ENCODE measurements around the gene GOSR1. TPM values are rescaled to one million over a fixed set of nuclear protein-coding genes. Genes with fewer than 3 reads are reported as not detected.
"Not testable (repeated sequence)": the region's sequence is repeated elsewhere in the genome, so short reads cannot be mapped to it uniquely, and the experiment has no call there.

Gene GOSR1
- total RNA-seq, 1 donor from 2014 or later = 50.9 TPM

DNA sequence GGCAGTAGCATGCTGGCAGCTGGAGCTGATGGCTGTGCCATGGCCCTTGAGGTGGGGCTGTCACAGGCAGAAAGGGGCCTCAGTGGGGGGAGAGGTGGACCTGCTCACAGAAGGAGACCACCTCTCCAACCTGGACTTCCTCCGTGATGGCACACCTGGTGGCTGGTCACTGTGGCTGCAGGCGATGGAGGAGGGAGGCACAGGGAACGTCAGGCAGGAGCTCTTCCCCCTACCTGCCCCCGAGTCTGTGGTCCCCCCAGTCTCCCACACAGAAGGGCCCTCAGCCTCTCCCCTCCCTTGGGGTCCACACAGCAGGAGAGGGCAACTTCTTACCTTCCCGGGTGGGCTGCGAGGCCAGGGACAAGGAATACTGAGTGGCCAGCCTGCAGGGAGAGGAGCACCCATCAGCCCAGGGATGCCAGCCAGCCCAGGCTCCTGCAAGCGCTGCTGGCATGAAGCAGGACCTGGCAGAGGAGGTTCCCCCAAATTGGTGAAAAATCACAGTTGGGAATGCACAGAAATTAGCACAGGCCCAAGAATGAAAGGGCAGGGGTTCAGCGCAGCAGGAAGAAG, 96.5 kb downstream of the GOSR1 start:
- DNase-seq (ENCODE audit: low spot score) = peak; percentile 81

DNA sequence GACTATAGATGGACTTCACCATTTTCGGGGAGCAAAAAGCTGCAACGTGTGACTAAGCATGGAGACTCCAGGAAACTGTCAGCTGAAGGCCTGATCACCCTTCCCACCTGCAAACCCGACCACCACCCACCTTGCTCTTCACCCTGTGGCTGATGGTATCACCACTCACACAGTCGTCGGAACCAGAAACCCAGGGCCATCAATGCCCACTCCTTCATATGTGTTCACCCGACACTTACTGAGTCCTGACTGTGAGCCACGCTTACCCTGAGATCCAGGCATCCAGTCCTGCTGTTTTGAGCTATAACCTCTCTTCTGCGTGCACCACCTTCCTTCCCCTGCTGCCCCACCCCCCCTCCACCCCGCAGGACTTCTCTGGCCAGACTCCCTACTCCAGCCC, 97.1 kb downstream of the GOSR1 start:
- peak; percentile 69 for DNase-seq (ENCODE audit: low spot score)

DNA sequence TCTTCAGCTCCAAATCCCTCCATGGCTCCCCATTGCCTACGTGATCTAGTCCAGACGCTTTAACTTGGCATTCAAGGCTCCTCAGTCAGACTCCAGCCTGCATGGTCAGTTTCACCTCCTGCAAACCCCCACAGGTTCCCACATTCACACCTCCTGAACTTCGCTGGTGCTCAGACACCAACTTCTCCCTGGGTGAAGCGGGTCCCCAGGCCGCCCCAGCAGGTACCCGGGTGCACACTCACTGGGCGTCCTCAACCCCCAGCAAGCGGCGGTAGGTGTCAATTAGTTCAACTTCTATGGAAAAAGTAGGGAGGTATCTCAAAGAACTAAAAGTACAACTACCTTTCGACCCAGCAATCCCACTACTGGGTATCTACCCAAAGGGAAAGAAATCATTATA, 97.6 kb downstream of the GOSR1 start:
- not testable (repeated sequence) for DNase-seq (ENCODE audit: low spot score)

DNA sequence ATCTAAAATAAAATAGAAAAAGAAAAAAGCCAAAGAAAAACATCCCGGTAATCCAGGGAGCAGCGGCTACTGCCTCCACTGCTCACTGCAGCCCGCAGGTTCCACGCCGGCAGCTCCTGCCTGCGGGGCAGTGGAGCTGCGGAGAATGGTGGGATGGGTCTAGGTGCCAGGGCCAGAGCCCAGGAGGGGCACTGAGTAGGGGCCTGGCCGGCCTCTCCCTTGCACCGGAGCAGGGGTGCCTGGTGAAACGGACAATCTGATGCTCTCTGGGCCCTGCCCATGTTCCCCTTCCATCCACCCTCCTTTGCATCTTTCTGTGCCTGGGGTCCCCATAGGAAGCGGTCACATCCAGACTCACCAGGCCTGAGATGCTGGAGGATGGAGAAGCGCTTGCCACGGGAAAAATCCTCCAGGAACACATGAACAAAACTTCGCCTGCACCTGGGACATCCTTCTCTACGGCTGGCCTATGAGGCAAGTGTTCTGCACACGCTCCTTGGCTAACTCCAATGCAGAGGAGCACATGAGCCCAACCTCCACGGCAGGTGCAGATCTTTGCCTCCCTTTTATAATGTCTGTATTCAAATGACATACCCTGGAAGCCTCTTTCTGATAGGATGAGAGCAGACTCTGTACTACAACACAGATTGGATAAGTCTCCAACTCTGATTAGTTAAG, 98.6 kb downstream of the GOSR1 start:
- peak; percentile 69 for DNase-seq (ENCODE audit: low spot score)

DNA sequence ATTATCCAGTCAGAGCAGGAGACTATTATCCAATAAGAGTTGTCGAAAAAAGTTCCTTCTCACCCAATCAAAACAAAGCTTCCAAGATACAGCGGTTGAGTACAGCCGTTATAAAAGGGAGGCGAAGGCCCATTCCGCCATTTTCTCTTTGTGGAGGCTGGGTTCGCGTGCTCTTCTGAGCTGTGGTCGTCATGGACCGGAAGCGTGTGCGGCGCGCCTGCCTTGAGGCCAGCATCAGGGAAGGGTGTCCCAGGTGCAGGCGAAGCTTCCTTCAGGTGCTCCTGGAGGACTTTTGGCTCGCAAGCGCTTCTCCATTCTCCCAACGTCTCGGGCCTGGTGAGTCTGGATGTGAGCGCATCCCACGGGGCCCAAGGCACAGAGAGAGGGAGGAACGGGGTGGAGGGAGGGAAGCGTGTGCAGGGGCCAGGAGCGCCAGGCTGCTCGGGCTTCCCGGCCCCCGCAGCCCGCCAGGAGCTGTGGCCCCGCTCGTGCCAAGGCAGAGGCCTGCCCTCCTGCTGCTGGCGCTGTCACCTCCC, 99.2 kb downstream of the GOSR1 start:
- DNase-seq (ENCODE audit: low spot score) = peak; percentile 62

Other genes starting within 250 kb of the GOSR1 start
- not detected for gene SLC6A4, start 241.7 kb upstream of the GOSR1 start, total RNA-seq
- gene BLMH, start 185.5 kb upstream of the GOSR1 start, total RNA-seq = 26.8 TPM
- gene TMIGD1, start 143.4 kb upstream of the GOSR1 start, total RNA-seq = not detected
- gene CPD, start 98.5 kb upstream of the GOSR1 start, total RNA-seq = 57.8 TPM